ENCODE results near the gene IP6K3. TPM values are rescaled to one million over a fixed set of nuclear protein-coding genes. Genes with fewer than 3 reads are reported as not detected.

IP6K3 gene
- total and polyA plus RNA-seq, 2 donors (not counting 1 experiment from before 2014, with no cell fraction given) = not detected

GRCh38 chr6:33705268-33705885 is 41.3 kb downstream of the IP6K3 start:
- Histone ChIP-seq H3K27me3 (replicated peaks in 1 of 4; ENCODE audit: control extremely low read depth in 1 of 4, control insufficient read depth in 3 of 4, insufficient read depth in 4 of 4, low read length in 3 of 4) (no peaks in the 10 kb centered on the region), H3K4me2 (replicated peaks; ENCODE audit: low read depth, low read length, poor library complexity, severe bottlenecking) (no peak overlapping the region), H3K79me2 (ENCODE audit: control insufficient read depth, insufficient read depth, low read length) (peaks cover 26% of the 10 kb centered on the region), H3K9ac (ENCODE audit: low read length) (no peak overlapping the region), H3K4me3 (ENCODE audit: control extremely low read depth in 1 of 5, extremely low read depth in 1 of 5, insufficient read depth in 1 of 5, low read depth in 2 of 5, low read length in 4 of 5) (no peak overlapping the region), H4K20me1 (ENCODE audit: control insufficient read depth, insufficient read depth, low read length, poor library complexity, severe bottlenecking) (no peaks in the 10 kb centered on the region), H3K27ac (ENCODE audit: low read length in 2 of 2) (no peak overlapping the region), H3K36me3 (replicated peaks in 1 of 2; ENCODE audit: control extremely low read depth in 1 of 2, control insufficient read depth in 1 of 2, extremely low read depth in 1 of 2, insufficient read depth in 2 of 2, low read length in 1 of 2) (peaks cover 1 to 15% of the 10 kb centered on the region in 2 experiments), H3K9me3 (ENCODE audit: control extremely low read depth in 1 of 3, control insufficient read depth in 2 of 3, insufficient read depth in 1 of 3, low read length in 2 of 3) (no peaks in the 10 kb centered on the region), H2AFZ (ENCODE audit: insufficient read depth, low read depth, low read length, poor library complexity, severe bottlenecking) (no peak overlapping the region), H3K4me1 (ENCODE audit: control insufficient read depth in 2 of 2, insufficient read depth in 2 of 2, low read length in 2 of 2) (peaks cover 10 to 15% of the 10 kb centered on the region in 2 donors)
- Mint-ChIP-seq H3K9me3 (ENCODE audit: insufficient read depth) (no peaks in the 10 kb centered on the region), H3K27me3 (no peaks in the 10 kb centered on the region), H3K4me3 (no peak overlapping the region), H3K4me1 (peaks cover 33% of the 10 kb centered on the region), H3K27ac (no peak overlapping the region)
- DNase-seq (no peak), ATAC-seq (ENCODE audit: low read depth) (no peak)
- no peak for TF ChIP-seq EZH2 (IDR thresholded peaks at IDR 0.05; ENCODE audit: borderline replicate concordance, insufficient read depth, low read depth, low read length, poor library complexity, severe bottlenecking)
- TF ChIP-seq CTCF (IDR thresholded peaks at IDR 0.05) = no peak
- POLR2A ChIA-PET = no interaction called here
- CTCF ChIA-PET = interaction anchor here (0.6 to 6.7 kb wide), 3 partner anchors 15 to 270 kb away, joined by 3 to 213 read pairs (median 4); partner anchors contain the start of gene BAK1
- 95% methylated on average over 5 of the region's 9 CpGs for WGBS (ENCODE audit: insufficient coverage)
- intact Hi-C loops (cut with micrococcal nuclease) = no loop called here
